CD4-positive, alpha-beta memory T cell (primary cell): ENCODE results near the gene ARSB. TPM values are rescaled to one million over a fixed set of nuclear protein-coding genes. Genes with fewer than 3 reads are reported as not detected.

Source experiments
- CTCF ChIA-PET: fragments of 350-600 bp; sonication (Branson Sonifier 250); formaldehyde crosslinking; loops from one replicate; lab custom pipeline; 2021; ENCODE audit warnings: inconsistent platforms; ENCODE audit not compliant: partially characterized antibody; lab: Charles Lee
- POLR2A ChIA-PET: fragments of 350-600 bp; sonication (Branson Sonifier 250); formaldehyde crosslinking; loops from one replicate; lab custom pipeline; 2021; ENCODE audit not compliant: partially characterized antibody; lab: Charles Lee
- DNase-seq, 5 donors: peaks; one replicate each; pipeline versions ENCODE4 v3.0.0 to v3.0.0-alpha.2; 2020 to 2022; ENCODE audit warnings: mixed read lengths in 1 of 5
- H3K27ac ChIP-seq: one replicate; pipeline ENCODE4 v1.7.0; 2013; ENCODE audit warnings: low read depth, low read length
- H3K27me3 ChIP-seq: 2 replicates; pipeline ENCODE4 v1.7.0; 2013; ENCODE audit warnings: mild to moderate bottlenecking, low read length, moderate library complexity; ENCODE audit not compliant: insufficient read depth
- H3K36me3 ChIP-seq: 2 replicates; pipeline ENCODE4 v1.7.0; 2013; ENCODE audit warnings: mild to moderate bottlenecking, low read length, moderate library complexity; ENCODE audit not compliant: insufficient read depth
- H3K4me1 ChIP-seq: 2 replicates; pipeline ENCODE4 v1.7.0; 2013; ENCODE audit warnings: mild to moderate bottlenecking, low read length, moderate library complexity; ENCODE audit not compliant: insufficient read depth
- H3K4me3 ChIP-seq, 2 donors: one replicate each; pipeline ENCODE4 v1.7.0; 2013; ENCODE audit warnings: low read length in 2 of 2, mild to moderate bottlenecking in 1 of 2
- H3K9me3 ChIP-seq, 2 donors: one replicate each; pipeline ENCODE4 v1.7.0; 2013; ENCODE audit warnings: low read length in 2 of 2, control low read depth in 1 of 2; ENCODE audit not compliant: control insufficient read depth in 1 of 2
- H3K27ac Mint-ChIP-seq, 7 donors: one replicate each; pipeline ENCODE4 v1.8.0; 2020 to 2021; ENCODE audit warnings: mixed read lengths in 7 of 7, mild to moderate bottlenecking in 6 of 7, inconsistent platforms in 3 of 7, moderate library complexity in 3 of 7
- H3K27me3 Mint-ChIP-seq, 2 donors: one replicate each; pipeline ENCODE4 v1.8.0; 2020 to 2021; ENCODE audit warnings: mixed read lengths in 2 of 2
- H3K36me3 Mint-ChIP-seq, 2 donors: one replicate each; pipeline ENCODE4 v1.8.0; 2020 to 2021; ENCODE audit warnings: mixed read lengths in 2 of 2, inconsistent platforms in 1 of 2, mild to moderate bottlenecking in 1 of 2
- H3K4me1 Mint-ChIP-seq, 4 donors: one replicate each; pipeline ENCODE4 v1.8.0; 2020 to 2021; ENCODE audit warnings: mixed read lengths in 4 of 4, mild to moderate bottlenecking in 1 of 4
- H3K4me3 Mint-ChIP-seq, 8 donors: one replicate each; pipeline ENCODE4 v1.8.0; 2020 to 2021; ENCODE audit warnings: mixed read lengths in 8 of 8, mild to moderate bottlenecking in 7 of 8, moderate library complexity in 6 of 8, inconsistent platforms in 3 of 8
- H3K9me3 Mint-ChIP-seq, 8 donors: one replicate each; pipeline ENCODE4 v1.8.0; 2020 to 2021; ENCODE audit warnings: mixed read lengths in 8 of 8, mild to moderate bottlenecking in 5 of 8, inconsistent platforms in 3 of 8, moderate library complexity in 1 of 8
- intact Hi-C: fragments of 100-400 bp; cut with micrococcal nuclease; formaldehyde crosslinking; loops from one replicate; pipeline ENCODE4 v1.15.1; 2023
- polyA plus RNA-seq, 2 donors: library from polyadenylated mRNA; unstranded; fragments of 300-500 nt; fragmentation: Illumina TruSeq; gene quantifications; one replicate each; pipeline ENCODE4 v1.2.3, GENCODE V29; 2021
- total RNA-seq, 2 experiments: library from RNA; stranded (reverse); gene quantifications; one replicate each; pipeline ENCODE4 v1.2.3, GENCODE V29; 2021

Gene ARSB
- total and polyA plus RNA-seq, 4 experiments from 2014 or later = 4.2 to 5.8 (median 4.9) TPM

DNA sequence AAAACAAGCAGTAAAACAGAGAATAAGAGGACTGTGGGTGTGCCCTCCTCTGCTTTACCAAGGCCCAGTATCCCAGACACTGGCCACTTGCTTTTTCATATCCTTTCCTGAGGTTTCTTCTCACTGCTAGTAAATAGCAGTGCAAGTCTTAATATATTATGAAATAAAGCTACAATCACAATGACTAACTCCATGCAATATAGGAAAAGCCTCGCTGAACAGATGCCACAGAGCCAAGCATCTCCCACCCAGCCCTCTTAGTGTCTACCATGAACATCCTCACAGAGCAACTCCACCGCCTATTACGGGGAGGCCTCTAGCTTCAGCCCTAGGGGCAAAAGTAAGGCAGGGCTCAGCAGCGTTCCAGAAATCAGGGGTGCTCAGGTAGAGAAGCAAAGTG, 205.8 kb downstream of the ARSB start:
- CTCF ChIA-PET = no interaction called here
- POLR2A ChIA-PET = no interaction called here
- DNase-seq = no peak
- intact Hi-C loops = no loop called here
- peaks cover 0 to 4% (median 0%) of the 10 kb centered on the region in 8 donors for H3K9me3 Mint-ChIP-seq
- H3K27ac Mint-ChIP-seq = no peak overlapping the region
- Histone ChIP-seq H3K36me3 (no peaks in the 10 kb centered on the region), H3K27me3 (no peaks in the 10 kb centered on the region), H3K4me3 (no peak overlapping the region), H3K4me1 (no peaks in the 10 kb centered on the region), H3K9me3 (no peaks in the 10 kb centered on the region), H3K27ac (no peak overlapping the region)
- H3K36me3 Mint-ChIP-seq = peaks cover 31 to 46% of the 10 kb centered on the region in 2 donors
- no peaks in the 10 kb centered on the region for H3K4me1 Mint-ChIP-seq
- H3K27me3 Mint-ChIP-seq = no peaks in the 10 kb centered on the region
- no peak overlapping the region for H3K4me3 Mint-ChIP-seq

DNA sequence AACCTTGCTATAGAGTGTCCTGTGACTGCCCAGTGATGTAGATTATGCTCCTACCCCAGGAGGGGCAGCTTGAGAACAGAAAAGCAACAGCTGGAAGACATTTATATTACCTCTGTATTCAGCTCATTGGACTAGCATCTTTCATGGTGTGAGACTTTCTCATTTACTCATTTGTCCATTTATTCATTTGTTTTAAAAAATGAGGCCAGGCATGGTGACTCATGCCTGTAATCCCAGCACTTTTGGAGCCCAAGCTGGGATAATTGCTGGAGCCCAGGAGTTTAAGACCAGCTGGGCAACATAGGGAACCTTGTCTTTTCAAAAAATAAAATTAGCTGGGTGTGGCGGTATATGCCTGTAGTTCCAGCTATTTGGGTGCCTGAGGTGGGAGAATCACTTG, 206.6 kb downstream of the ARSB start:
- no peak for DNase-seq
- H3K4me3 ChIP-seq = no peak overlapping the region
- Mint-ChIP-seq H3K27me3 (no peaks in the 10 kb centered on the region), H3K4me3 (no peak overlapping the region), H3K36me3 (peaks cover 28 to 45% of the 10 kb centered on the region in 2 donors), H3K9me3 (peaks cover 0 to 4% (median 0%) of the 10 kb centered on the region in 8 donors), H3K4me1 (no peaks in the 10 kb centered on the region), H3K27ac (no peak overlapping the region)
- no peaks in the 10 kb centered on the region for H3K36me3 ChIP-seq
- ChIA-PET POLR2A (no interaction called here), CTCF (no interaction called here)
- H3K4me1 ChIP-seq = no peaks in the 10 kb centered on the region
- H3K27ac ChIP-seq = no peak overlapping the region
- no peaks in the 10 kb centered on the region for H3K9me3 ChIP-seq
- H3K27me3 ChIP-seq = no peaks in the 10 kb centered on the region
- intact Hi-C loops = no loop called here

DNA sequence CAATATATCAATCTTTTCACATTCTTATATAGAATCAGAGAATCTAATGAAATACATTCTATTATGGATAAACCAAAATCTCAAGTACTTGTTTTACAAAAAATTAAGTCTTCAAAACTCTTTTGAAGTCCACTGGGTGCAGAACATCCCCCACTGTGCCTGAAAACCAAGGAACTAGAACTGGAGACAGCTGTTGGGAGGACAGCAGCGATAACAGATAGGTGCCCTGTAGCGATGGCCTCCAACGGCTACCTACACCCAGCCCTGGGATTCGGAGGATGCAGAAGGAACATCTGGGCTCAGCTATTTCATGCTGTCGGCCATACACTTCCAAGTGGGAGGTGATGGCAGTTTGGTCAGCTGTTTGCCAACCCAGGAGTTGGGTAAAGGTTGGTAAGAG, 207.2 kb downstream of the ARSB start:
- no peaks in the 10 kb centered on the region for H3K27me3 Mint-ChIP-seq
- peaks cover 26 to 47% of the 10 kb centered on the region in 2 donors for H3K36me3 Mint-ChIP-seq
- no peak for DNase-seq
- Histone ChIP-seq H3K27me3 (no peaks in the 10 kb centered on the region), H3K4me3 (no peak overlapping the region), H3K9me3 (no peaks in the 10 kb centered on the region), H3K27ac (no peak overlapping the region), H3K36me3 (no peaks in the 10 kb centered on the region), H3K4me1 (no peaks in the 10 kb centered on the region)
- POLR2A ChIA-PET = no interaction called here
- intact Hi-C loops = no loop called here
- no peak overlapping the region for H3K4me3 Mint-ChIP-seq
- H3K27ac Mint-ChIP-seq = no peak overlapping the region
- peaks cover 0 to 4% (median 0%) of the 10 kb centered on the region in 8 donors for H3K9me3 Mint-ChIP-seq
- H3K4me1 Mint-ChIP-seq = no peaks in the 10 kb centered on the region
- CTCF ChIA-PET = no interaction called here

DNA sequence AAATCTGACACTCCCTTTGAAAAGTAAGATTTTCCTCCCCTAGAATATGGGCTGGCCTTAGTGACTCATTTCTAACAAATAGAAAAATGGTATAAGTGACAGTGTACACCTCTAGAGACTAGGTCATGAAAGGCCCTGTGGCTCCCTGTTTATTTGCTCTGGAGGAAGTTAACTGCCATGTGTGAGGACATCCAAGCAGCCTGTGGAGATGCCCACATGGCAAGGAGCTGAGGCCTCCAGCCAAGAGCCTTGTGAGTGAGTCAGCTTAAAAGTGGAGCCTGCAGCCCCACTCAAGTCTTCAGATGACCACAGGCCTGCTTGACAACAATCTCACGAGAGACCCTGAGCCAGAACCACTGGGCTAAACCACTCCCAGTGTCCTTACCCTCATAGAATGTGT, 208.5 kb downstream of the ARSB start:
- DNase-seq = no peak
- intact Hi-C loops = no loop called here
- H3K27me3 Mint-ChIP-seq = no peaks in the 10 kb centered on the region
- peaks cover 0 to 3% (median under 1%) of the 10 kb centered on the region in 4 donors for H3K4me1 Mint-ChIP-seq
- no peak overlapping the region for H3K4me3 Mint-ChIP-seq
- ChIA-PET CTCF (no interaction called here), POLR2A (no interaction called here)
- H3K27me3 ChIP-seq = no peaks in the 10 kb centered on the region
- peaks cover 0 to 4% (median 0%) of the 10 kb centered on the region in 8 donors for H3K9me3 Mint-ChIP-seq
- H3K27ac Mint-ChIP-seq = peak overlapping the region in 1 of 7 donors; percentile 42
- H3K27ac ChIP-seq = no peak overlapping the region
- H3K36me3 Mint-ChIP-seq = peaks cover 24 to 43% of the 10 kb centered on the region in 2 donors
- no peaks in the 10 kb centered on the region for H3K36me3 ChIP-seq
- H3K4me3 ChIP-seq = no peak overlapping the region
- no peaks in the 10 kb centered on the region for H3K9me3 ChIP-seq
- H3K4me1 ChIP-seq = no peaks in the 10 kb centered on the region

DNA sequence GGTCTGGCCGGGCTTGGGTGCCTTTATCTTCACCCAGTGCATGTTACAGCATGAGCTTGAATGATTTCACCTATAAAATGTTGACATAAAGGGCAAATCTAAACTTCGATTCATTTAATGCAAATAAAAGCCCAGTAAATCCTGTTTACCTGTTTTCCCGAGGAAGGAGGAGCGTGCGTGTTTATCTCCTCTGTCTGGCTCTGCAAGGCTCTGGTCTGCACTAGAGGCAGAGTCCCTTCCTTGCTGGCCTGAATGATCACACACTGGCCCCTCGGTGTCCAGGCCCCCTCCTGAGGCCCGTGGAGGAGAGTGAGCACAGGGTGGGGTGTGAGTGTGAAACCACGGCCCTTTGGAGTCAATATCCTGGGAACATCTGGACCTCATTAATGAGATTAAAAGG, 211.5 kb downstream of the ARSB start:
- DNase-seq = no peak
- Mint-ChIP-seq H3K36me3 (peaks cover 2 to 17% of the 10 kb centered on the region in 2 donors), H3K4me1 (peaks cover 0 to 4% (median 1%) of the 10 kb centered on the region in 4 donors), H3K27ac (no peak overlapping the region), H3K27me3 (no peaks in the 10 kb centered on the region), H3K4me3 (no peak overlapping the region), H3K9me3 (peaks cover 0 to 2% (median 0%) of the 10 kb centered on the region in 8 donors)
- no peaks in the 10 kb centered on the region for H3K9me3 ChIP-seq
- ChIA-PET POLR2A (no interaction called here), CTCF (no interaction called here)
- no peaks in the 10 kb centered on the region for H3K36me3 ChIP-seq
- intact Hi-C loops = no loop called here
- no peak overlapping the region for H3K4me3 ChIP-seq
- H3K27ac ChIP-seq = no peak overlapping the region
- H3K4me1 ChIP-seq = no peaks in the 10 kb centered on the region
- H3K27me3 ChIP-seq = no peaks in the 10 kb centered on the region

DNA sequence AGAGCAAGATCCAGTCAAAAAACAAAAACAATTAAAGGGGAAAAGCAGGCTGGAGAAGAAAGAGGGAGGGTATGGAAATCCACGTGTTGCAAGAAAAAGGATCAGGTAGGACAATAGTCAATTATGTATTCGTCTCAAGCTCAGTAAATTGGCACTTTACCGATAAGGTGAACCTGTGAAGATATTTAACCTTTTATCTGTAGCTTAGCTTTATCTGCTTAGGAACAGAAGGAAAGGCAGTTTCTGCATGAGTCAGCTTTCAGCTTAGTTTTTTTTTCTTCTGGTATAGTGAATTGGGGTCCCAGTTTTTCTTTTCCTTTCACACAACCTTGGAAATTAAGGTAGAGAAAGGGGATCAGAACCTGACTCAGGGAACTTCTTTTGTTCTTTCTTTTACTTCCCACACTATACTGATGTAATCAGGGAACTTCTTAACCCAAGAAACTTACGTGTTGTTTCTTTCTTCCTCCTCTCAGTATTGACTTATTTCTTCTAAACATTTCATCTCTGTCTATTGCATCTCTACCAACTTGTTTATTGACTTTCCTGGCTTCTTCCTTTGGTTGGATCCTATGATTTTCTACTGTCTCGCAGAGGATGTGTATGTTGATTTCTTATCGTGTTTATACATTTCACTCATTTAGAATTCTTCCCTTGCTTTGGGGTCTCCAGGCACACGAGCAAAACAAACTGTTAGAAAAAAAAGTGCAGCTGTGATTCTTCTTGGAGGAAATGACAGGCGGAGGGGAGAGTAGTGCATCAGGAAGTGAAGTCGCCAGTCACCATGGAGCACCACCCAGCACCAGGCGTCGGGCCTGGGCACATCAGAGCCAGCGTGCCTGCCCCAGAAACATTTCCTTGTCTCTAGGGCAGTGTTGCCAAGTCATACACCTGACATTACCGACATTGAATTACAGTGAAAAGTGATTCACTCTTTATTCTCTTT, 213.6 kb downstream of the ARSB start:
- no peaks in the 10 kb centered on the region for H3K27me3 ChIP-seq
- Mint-ChIP-seq H3K9me3 (peaks cover 0 to 2% (median 0%) of the 10 kb centered on the region in 8 donors), H3K36me3 (peaks cover 0 to 20% of the 10 kb centered on the region in 2 donors), H3K4me1 (peaks cover 0 to 4% (median 1%) of the 10 kb centered on the region in 4 donors), H3K27me3 (no peaks in the 10 kb centered on the region), H3K4me3 (no peak overlapping the region), H3K27ac (peak overlapping the region in 4 of 7 donors; percentile 4 to 72 (median 26))
- no peaks in the 10 kb centered on the region for H3K4me1 ChIP-seq
- intact Hi-C loops = no loop called here
- no peak overlapping the region for H3K4me3 ChIP-seq
- no peak for DNase-seq
- ChIA-PET CTCF (no interaction called here), POLR2A (no interaction called here)
- H3K27ac ChIP-seq = no peak overlapping the region
- no peaks in the 10 kb centered on the region for H3K36me3 ChIP-seq
- H3K9me3 ChIP-seq = no peaks in the 10 kb centered on the region

DNA sequence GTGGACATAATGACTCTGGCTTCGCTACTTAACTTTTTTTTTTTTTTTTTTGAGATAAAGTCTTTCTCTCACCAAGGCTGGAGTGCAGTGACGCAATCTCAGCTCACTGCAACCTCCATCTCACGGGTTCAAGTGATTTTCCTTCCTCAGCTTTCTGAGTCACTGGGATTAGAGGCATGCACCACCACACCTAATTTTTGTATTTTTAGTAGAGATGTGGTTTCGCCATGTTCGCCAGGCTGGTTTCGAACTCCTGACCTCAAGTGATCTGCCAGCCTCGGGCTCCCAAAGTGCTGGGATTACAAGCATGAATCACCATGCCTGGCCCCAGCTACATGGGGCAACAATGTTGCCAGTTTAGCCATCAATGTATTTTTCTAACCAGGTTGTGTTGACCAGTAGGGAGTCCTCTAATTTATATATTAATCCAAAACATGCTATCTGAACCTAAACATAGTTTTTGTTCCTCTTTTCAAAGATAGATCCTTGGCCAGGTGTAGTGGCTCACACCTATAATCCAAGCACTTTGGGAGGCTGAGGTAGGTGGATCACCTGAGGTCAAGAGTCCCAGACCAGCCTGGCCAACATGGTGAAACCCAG, 216.2 kb downstream of the ARSB start:
- no peak overlapping the region for H3K27ac Mint-ChIP-seq
- H3K4me3 Mint-ChIP-seq = no peak overlapping the region
- peaks cover 0 to under 1% of the 10 kb centered on the region in 2 donors for H3K27me3 Mint-ChIP-seq
- DNase-seq = no peak
- H3K36me3 Mint-ChIP-seq = peaks cover 0 to 11% of the 10 kb centered on the region in 2 donors
- Histone ChIP-seq H3K9me3 (no peaks in the 10 kb centered on the region), H3K27me3 (no peaks in the 10 kb centered on the region), H3K36me3 (no peaks in the 10 kb centered on the region), H3K4me1 (no peaks in the 10 kb centered on the region), H3K27ac (no peak overlapping the region), H3K4me3 (no peak overlapping the region)
- peaks cover 0 to 1% (median 0%) of the 10 kb centered on the region in 8 donors for H3K9me3 Mint-ChIP-seq
- ChIA-PET POLR2A (no interaction called here), CTCF (no interaction called here)
- intact Hi-C loops = no loop called here
- peaks cover 0 to 4% (median 1%) of the 10 kb centered on the region in 4 donors for H3K4me1 Mint-ChIP-seq
